Epidermal melanocyte (primary cell): ENCODE data around the gene SORBS1.

Experiments
- DNase-seq: peaks from one replicate; pipeline ENCODE4 v3.0.0; 2011; ENCODE audit warnings: low spot score; ENCODE audit not compliant: insufficient read length

The SORBS1 gene

GRCh38 chr10:95440756-95441546 lies 120.2 kb downstream of the SORBS1 start:
- no peak for DNase-seq

GRCh38 chr10:95440038-95440725 lies 121.0 kb downstream of the SORBS1 start:
- no peak for DNase-seq

GRCh38 chr10:95438781-95439180 lies 122.4 kb downstream of the SORBS1 start:
- no peak for DNase-seq

GRCh38 chr10:95437669-95438068 lies 123.5 kb downstream of the SORBS1 start:
- DNase-seq = no peak

- no peak for DNase-seq
Measured at GRCh38 chr10:95435548-95436279, 125.5 kb downstream of the SORBS1 start.

- no peak for DNase-seq
Measured at GRCh38 chr10:95434583-95434982, 126.6 kb downstream of the SORBS1 start.

- no peak for DNase-seq
Measured at GRCh38 chr10:95431900-95432342, 129.2 kb downstream of the SORBS1 start.

- DNase-seq = peak; percentile 41
Measured at GRCh38 chr10:95430231-95430951, 130.8 kb downstream of the SORBS1 start.

GRCh38 chr10:95429639-95430038 lies 131.5 kb downstream of the SORBS1 start:
- DNase-seq = no peak

- no peak for DNase-seq
Measured at GRCh38 chr10:95428701-95429100, 132.5 kb downstream of the SORBS1 start.

- DNase-seq = no peak
Measured at GRCh38 chr10:95426482-95426881, 134.7 kb downstream of the SORBS1 start.

GRCh38 chr10:95425592-95426465 lies 135.3 kb downstream of the SORBS1 start:
- no peak for DNase-seq

GRCh38 chr10:95423164-95424005 lies 137.8 kb downstream of the SORBS1 start:
- no peak for DNase-seq

- peak; percentile 75 for DNase-seq
Measured at GRCh38 chr10:95422233-95422632, 138.9 kb downstream of the SORBS1 start.

GRCh38 chr10:95421782-95422181 lies 139.4 kb downstream of the SORBS1 start:
- no peak for DNase-seq

GRCh38 chr10:95419399-95419798 lies 141.8 kb downstream of the SORBS1 start:
- DNase-seq = no peak

- no peak for DNase-seq
Measured at GRCh38 chr10:95416973-95417372, 144.2 kb downstream of the SORBS1 start.

GRCh38 chr10:95416270-95416669 lies 144.9 kb downstream of the SORBS1 start:
- DNase-seq = no peak

GRCh38 chr10:95415621-95416031 lies 145.5 kb downstream of the SORBS1 start:
- no peak for DNase-seq
